Measurements from ENCODE around the gene FER1L5.

FER1L5 gene

GRCh38 chr2:96616128-96616527 lies 26.4 kb upstream of the FER1L5 start:
- no peak overlapping the region for H2AFZ ChIP-seq
- H3K36me3 ChIP-seq (ENCODE audit: control insufficient read depth, insufficient read depth, low read length) = no peaks in the 10 kb centered on the region
- no peak overlapping the region for H3K4me2 ChIP-seq (ENCODE audit: low read length)
- H3K27me3 ChIP-seq (ENCODE audit: control insufficient read depth, insufficient read depth, low read length) = no peaks in the 10 kb centered on the region
- no peak overlapping the region for H3K27ac ChIP-seq
- H3K4me3 ChIP-seq (ENCODE audit: low read depth, low read length) = no peak overlapping the region
- H3K9ac ChIP-seq = no peak overlapping the region
- H3K79me2 ChIP-seq = peaks cover 15% of the 10 kb centered on the region
- no peak for TF ChIP-seq CTCF (IDR thresholded peaks at IDR 0.05)
- H3K9me3 ChIP-seq (ENCODE audit: control insufficient read depth, low read length) = no peaks in the 10 kb centered on the region
- no peaks in the 10 kb centered on the region for H3K4me1 ChIP-seq

- TF ChIP-seq CTCF (IDR thresholded peaks at IDR 0.05) = no peak
- Histone ChIP-seq H3K4me1 (no peaks in the 10 kb centered on the region), H3K9ac (no peak overlapping the region), H3K79me2 (peaks cover 19% of the 10 kb centered on the region), H3K4me2 (ENCODE audit: low read length) (no peak overlapping the region), H3K27me3 (ENCODE audit: control insufficient read depth, insufficient read depth, low read length) (no peaks in the 10 kb centered on the region), H2AFZ (no peak overlapping the region), H3K4me3 (ENCODE audit: low read depth, low read length) (no peak overlapping the region), H3K36me3 (ENCODE audit: control insufficient read depth, insufficient read depth, low read length) (no peaks in the 10 kb centered on the region), H3K27ac (no peak overlapping the region), H3K9me3 (ENCODE audit: control insufficient read depth, low read length) (no peaks in the 10 kb centered on the region)
Measured at GRCh38 chr2:96616535-96616934, 26.0 kb upstream of the FER1L5 start.

GRCh38 chr2:96617012-96617411 lies 25.6 kb upstream of the FER1L5 start:
- Histone ChIP-seq H3K9ac (no peak overlapping the region), H3K4me1 (no peaks in the 10 kb centered on the region), H3K36me3 (ENCODE audit: control insufficient read depth, insufficient read depth, low read length) (no peaks in the 10 kb centered on the region)

GRCh38 chr2:96618596-96619283 lies 23.8 kb upstream of the FER1L5 start:
- no peaks in the 10 kb centered on the region for H3K4me1 ChIP-seq
- H3K27ac ChIP-seq = no peak overlapping the region
- no peaks in the 10 kb centered on the region for H3K36me3 ChIP-seq (ENCODE audit: control insufficient read depth, insufficient read depth, low read length)
- H3K27me3 ChIP-seq (ENCODE audit: control insufficient read depth, insufficient read depth, low read length) = no peaks in the 10 kb centered on the region
- no peaks in the 10 kb centered on the region for H3K9me3 ChIP-seq (ENCODE audit: control insufficient read depth, low read length)
- H2AFZ ChIP-seq = no peak overlapping the region
- no peak for TF ChIP-seq CTCF (IDR thresholded peaks at IDR 0.05)
- H3K4me3 ChIP-seq (ENCODE audit: low read depth, low read length) = no peak overlapping the region
- H3K79me2 ChIP-seq = peaks cover 30% of the 10 kb centered on the region
- no peak overlapping the region for H3K4me2 ChIP-seq (ENCODE audit: low read length)
- no peak overlapping the region for H3K9ac ChIP-seq

More at GRCh38 chr2:96617012-96617411, 25.6 kb upstream of the FER1L5 start:
- H3K27ac ChIP-seq = no peak overlapping the region
- H3K27me3 ChIP-seq (ENCODE audit: control insufficient read depth, insufficient read depth, low read length) = no peaks in the 10 kb centered on the region
- H3K9me3 ChIP-seq (ENCODE audit: control insufficient read depth, low read length) = no peaks in the 10 kb centered on the region
- no peak for TF ChIP-seq CTCF (IDR thresholded peaks at IDR 0.05)
- H3K79me2 ChIP-seq = peaks cover 24% of the 10 kb centered on the region
- H2AFZ ChIP-seq = no peak overlapping the region
- no peak overlapping the region for H3K4me3 ChIP-seq (ENCODE audit: low read depth, low read length)
- no peak overlapping the region for H3K4me2 ChIP-seq (ENCODE audit: low read length)

- Histone ChIP-seq H3K4me2 (ENCODE audit: low read length) (no peak overlapping the region), H2AFZ (no peak overlapping the region), H3K9ac (no peak overlapping the region), H3K27me3 (ENCODE audit: control insufficient read depth, insufficient read depth, low read length) (no peaks in the 10 kb centered on the region), H3K4me1 (peaks cover 11% of the 10 kb centered on the region), H3K9me3 (ENCODE audit: control insufficient read depth, low read length) (no peaks in the 10 kb centered on the region), H3K4me3 (ENCODE audit: low read depth, low read length) (no peak overlapping the region), H3K79me2 (peaks cover 27% of the 10 kb centered on the region), H3K36me3 (ENCODE audit: control insufficient read depth, insufficient read depth, low read length) (no peaks in the 10 kb centered on the region), H3K27ac (no peak overlapping the region)
- TF ChIP-seq CTCF (IDR thresholded peaks at IDR 0.05) = no peak
Measured at GRCh38 chr2:96622544-96622943, 20.0 kb upstream of the FER1L5 start.

Measured in parathyroid adenoma (tissue), 2 donors.